ENCODE measurements around the gene KYNU.
"Not testable (repeated sequence)": the region's sequence is repeated elsewhere in the genome, so short reads cannot be mapped to it uniquely, and the experiment has no call there.

The KYNU gene

DNA sequence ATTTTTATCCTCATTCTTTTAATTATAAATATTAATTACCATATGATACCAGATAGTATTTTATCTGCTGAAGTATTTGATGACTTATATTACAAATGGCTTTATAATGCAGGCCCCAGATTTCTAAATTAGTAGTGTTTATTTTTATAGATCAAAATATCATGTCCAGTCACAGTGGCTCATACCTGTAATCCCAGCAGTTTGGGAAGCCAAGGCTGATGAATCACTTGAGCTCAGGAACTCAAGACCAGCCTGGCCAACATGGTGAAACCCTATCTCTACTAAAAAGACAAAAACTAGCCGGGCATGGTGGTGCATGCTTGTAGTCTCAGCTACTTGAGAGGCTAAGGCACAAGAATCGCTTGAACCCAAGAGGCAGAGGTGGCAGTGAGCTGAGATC lies 151.7 kb downstream of the KYNU start:
- no peak for DNase-seq (ENCODE audit: low spot score)

DNA sequence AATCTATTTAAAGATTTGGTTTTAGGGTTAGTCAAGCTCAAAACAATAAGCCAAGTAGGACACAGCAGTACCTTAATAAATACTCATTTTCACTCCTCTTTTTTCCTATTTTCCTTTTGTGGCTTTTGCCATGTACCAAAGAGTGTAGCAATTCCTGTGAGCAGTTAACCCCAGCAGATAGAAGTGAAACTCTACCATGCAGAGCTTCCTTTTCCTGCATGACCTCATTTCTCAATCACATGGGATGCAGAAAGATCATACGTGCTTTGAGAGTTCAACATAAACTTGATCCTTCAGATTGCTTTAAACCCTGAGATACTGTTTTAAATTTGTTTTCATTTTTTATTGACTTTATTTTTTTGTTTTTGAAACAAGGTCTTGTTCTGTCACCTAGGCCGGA lies 152.7 kb downstream of the KYNU start:
- DNase-seq (ENCODE audit: low spot score), result no peak

DNA sequence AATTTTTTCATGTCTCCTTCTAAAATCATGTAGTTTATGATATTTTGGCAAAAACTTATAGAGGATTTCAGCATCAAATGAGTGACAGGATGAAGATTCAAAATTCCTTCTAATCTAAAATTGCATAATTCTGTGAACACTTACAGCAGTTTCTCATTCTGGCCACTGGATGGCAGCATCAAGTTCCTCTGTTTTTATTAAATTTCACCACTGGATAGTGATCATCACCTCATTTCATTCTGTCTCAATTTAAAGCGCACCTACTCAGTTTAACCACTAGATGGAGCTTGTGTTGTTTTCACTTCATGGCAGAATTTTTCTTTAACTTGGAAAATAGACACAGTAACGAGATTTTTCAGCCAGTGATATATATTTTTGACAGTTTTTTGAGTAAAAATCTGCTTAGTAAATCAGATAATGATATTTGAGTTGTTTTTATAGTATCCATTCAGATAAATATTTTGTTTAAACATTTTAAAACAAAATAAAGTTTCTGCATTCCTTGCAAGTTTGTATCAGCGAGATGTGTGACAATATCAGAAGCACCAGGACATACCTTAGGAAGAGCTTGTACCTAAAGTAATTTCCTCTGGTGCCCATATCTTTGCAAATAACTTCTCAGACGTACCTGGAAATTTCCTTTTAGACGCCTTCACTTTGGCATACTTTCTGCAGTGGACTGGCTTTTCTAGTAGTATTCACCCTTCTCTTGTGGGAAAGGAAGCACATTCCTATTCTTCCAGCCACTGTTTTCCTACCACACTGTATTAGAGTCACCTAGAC lies 157.0 kb downstream of the KYNU start:
- DNase-seq (ENCODE audit: low spot score), result peak; percentile 54

DNA sequence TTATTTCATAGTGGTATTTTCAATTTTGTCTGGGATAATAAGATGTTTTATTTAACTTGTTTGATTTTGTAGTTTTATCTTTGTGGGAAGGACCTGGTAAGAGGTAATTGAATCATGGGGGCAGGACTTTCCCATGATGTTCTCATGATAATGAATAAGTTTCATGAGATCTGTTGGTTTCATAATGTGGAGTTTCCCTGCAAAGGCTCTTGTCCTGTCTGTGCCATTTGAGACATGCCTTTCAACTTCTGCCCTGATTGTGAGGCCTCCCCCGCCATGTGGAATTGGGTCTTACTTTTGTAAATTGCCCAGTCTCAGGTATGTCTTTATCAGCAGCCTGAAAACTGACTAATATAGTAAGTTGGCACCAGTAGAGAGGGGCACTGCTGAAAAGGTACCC lies 174.0 kb downstream of the KYNU start:
- DNase-seq (ENCODE audit: low spot score), result no peak

DNA sequence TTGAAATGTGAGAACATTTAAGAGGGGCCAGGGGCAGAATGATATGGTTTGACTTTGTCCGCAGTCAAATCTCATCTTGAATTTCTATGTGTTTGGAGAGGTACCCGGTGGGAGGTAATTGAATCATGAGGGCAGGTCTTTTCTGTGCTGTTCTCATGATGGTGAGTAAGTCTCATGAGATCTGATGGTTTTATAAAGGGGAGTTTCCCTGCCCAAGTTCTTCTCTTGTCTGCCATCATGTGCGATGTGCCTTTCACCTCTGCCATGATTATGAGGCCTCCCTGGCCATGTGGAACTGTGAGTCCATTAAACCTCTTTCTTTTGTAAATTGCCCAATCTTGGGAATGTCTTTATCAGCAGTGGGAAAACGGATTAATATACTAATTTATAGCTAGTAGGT lies 176.0 kb downstream of the KYNU start:
- not testable (repeated sequence) for DNase-seq (ENCODE audit: low spot score)

DNA sequence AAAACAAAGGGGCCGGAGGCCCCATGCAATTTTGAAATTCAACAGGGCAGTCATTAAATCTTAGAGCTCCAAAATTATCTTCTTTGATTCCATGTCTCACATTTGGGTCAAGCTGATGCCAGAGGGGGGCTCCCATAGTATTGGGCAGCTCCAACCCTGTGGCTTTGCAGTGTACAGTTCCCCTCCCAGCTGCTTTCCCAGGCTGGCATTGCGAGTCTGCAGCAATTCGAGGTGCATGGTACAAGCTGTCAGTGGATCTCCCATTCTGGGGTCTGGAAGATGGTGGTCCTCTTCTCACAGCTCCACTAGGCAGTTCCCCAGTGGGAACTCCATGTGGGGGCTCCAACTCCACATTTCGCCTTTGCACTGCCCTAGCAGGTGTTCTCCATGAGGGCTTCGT lies 179.1 kb downstream of the KYNU start:
- no peak for DNase-seq (ENCODE audit: low spot score)

DNA sequence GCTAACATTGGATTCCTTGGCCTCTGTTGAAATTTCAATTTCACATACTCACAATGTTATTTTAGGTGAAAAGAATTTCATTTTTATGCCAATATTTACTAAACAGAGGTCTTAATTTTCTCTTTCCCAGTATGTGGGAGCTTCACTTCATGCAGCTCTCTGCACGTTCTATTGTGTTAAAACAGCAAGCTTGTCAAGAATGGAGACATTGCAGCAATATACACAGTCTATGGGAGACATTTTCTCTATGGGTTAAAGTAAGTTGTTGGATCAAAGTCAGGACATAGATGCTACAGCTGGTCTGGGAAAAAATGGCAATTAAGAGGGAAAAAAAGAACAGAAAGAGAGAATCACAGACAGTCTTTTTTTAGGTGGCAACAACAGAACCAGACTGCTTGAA lies 181.4 kb downstream of the KYNU start:
- DNase-seq (ENCODE audit: low spot score), result no peak

DNA sequence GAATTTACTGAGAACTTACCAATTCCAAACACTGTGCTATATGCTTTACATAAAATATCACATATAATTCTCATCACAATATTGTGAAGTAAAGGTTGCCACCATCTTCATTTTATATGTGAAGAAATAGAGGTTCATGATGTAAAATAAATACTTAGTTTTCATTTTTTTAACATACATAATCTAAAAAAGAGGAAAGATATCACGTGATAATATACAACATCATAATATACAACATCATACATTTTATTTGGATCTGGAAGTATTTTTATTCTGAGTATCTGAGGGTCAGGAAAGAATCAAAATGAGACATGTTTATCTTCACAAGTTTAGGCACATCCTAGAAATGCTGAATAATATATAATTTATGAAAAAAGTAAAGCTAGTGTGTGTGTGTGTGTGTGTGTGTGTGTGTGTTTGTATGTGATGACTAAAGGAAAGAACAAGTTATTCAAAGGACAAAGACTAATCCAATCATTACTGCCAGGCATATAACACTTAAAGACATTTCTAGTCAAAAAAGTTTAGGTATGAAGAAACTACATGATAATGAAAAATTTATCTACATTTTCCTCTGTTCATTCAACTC lies 186.2 kb downstream of the KYNU start:
- no peak for DNase-seq (ENCODE audit: low spot score)

DNA sequence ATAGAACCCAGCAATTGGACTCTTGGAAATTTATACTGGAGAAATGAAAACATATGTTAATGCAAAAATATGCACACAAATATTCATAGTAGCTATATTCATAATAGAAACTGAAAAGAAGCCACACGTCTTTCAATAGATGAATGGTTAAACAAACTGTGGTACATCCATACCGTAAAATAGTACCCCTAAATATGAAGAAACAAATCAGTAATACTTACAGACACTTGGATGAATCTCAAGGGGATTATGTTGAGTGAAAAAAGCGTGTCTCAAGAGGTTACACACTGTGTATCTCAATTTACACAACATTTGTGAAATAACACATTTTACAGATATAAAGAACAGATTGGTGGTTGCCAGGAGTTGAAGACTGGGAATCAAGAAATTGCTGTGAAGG lies 190.6 kb downstream of the KYNU start:
- no peak for DNase-seq (ENCODE audit: low spot score)

DNA sequence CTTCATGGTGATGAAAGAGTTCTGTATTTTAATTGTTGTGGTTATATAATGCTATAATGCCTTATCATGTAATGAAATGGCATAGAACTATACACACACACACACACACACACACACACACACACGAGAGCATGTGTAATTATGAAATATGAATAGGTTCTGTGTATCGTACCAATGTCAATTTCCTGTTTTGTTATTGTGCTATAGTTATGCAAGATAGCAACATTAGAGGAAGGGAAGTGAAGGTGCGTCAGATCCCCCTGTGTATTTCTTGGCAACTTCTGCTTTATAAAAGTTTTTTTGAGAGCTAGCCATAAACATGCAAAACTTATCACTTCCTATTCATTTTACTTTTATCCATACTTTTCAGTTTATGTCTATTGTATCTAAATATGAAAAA lies 191.0 kb downstream of the KYNU start:
- no peak for DNase-seq (ENCODE audit: low spot score)

DNA sequence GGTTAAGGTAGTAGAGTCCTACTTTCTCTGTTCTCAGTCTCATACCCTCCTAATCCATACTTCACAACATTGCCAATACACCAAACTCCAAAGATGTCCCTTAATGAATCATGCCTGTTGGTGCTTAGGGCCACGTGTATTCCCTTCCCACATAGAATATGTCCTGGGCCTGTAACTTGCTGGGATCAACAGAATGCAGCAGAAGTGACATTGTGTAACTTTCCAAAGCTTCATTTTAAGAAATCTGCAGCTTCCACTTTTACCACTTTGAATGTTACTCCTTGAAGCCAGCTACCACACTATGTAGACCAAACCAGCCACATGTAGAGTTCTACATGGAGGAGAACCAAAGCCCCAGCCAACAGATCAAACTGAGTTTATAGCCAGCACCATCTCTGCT lies 193.2 kb downstream of the KYNU start:
- DNase-seq (ENCODE audit: low spot score), result no peak

DNA sequence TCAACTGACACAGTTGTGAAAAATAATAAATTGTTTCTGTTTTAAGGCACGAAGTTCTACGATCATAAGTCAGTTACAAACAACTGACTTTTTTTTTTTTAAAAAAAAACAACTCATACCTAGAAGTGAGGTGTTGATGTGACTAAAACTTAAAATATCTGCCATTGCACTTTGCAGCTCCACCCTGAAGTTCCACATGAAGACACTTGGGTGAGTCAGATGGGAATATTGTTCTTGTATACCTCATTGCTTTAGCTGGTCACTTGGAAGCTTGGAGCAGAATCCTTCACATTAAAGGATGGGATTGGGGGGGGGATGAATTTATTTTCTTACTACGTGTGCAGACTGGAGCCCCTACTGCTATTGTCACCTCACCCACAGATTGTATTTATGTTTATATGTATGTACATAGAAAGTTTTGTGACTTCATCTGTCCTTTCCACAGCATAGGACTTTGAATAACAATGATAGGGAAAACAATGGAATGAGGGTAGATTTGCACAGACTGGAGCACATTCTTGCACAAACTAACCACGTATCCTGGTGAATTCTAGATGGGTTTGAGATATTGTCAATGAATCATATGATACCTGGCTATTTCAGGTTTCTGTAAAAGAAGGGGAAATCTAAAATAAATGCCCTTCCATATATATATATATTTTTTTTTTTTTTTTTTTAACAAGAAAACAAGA lies 193.9 kb downstream of the KYNU start:
- no peak for DNase-seq (ENCODE audit: low spot score)

DNA sequence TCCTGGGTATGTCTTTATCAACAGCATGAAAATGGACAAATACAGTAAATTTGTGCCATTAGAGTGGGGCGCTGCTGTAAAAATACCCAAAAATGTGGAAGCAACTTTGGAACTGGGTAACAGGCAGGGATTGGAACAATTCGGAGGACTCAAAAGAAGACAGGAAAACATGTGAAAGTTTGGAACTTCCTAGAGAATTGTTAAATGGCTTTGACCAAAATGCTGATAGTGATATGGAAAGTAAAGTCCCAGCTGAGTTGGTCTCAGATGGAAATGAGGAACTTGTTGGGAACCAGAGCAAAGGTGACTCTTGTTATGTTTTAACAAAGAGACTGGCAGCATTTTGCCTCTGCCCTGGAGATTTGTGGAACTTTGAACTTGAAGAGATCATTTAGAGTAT lies 197.4 kb downstream of the KYNU start:
- not testable (repeated sequence) for DNase-seq (ENCODE audit: low spot score)

DNA sequence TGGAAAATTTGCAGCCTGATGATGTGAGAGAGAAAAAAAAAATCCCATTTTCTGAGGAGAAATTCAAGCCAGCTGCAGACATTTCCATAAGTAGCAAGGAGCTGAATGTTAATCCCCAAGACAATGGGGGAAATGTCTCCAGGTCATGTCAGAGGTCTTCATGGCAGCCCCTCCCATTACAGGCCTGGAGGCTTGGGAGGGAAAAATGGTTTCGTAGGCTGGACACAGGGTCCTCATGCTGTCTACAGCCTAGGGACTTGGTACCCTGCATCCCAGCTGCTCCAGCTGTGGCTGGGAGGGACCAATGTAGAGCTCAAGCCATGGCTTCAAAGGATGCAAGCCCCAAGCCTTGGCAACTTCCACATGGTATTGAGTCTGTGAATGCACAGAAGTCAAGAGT lies 198.2 kb downstream of the KYNU start:
- no peak for DNase-seq (ENCODE audit: low spot score)

DNA sequence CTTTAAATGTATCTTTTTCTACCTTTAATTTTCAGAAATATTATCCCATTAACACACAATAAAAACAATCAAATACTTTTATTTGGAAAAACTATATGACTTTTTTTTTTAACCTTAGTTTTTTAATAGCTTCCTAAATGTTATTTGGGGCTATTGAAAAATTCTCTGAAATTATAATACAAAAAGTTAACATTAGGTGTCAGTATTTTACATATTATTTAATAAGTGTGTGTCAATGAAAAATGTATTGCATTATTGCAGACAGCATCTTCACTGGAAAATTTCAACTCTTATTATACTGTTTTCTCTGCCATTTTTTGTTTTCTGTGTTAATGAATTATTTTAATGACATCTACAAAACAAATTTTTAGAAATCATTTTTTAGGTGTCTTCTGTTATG lies 200.6 kb downstream of the KYNU start:
- no peak for DNase-seq (ENCODE audit: low spot score)

DNA sequence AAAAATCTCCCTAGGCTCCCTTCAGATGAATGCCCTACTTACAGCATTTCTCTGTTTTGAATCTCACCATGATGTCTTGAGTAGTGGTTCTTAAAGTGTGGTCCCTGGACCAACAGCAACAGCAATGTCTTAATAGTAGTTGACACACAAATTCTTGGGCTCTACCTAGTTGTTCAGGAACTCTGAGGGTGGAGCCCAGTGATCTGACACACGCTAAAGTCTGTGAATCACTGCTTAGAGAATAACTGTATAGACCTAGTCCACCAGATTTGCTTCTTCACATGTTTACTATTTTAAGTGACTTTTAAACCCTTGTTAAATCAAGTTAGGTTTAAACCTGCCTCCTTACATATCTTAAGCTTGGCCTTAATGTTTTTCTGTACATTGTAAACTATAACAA lies 204.2 kb downstream of the KYNU start:
- no peak for DNase-seq (ENCODE audit: low spot score)

DNA sequence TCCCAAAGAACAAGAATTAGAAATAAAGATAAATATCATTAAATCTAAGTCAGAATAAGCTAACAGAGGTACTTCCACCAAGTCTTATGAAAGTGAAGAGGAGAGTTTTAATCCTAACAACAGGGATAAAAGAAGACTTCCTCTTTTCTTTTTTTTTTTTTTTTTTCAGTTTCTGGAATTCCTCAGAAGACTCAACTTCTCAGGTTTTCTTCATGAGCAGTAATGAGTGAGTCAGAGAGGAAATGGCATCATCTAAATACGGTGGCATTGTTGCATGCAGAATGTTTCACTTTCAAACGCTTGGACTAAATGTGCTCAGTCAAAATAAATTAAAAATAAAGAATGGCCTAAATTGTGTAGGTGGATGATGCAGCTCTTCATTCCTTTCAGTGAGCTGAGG lies 206.2 kb downstream of the KYNU start:
- peak; percentile 45 for DNase-seq (ENCODE audit: low spot score)

DNA sequence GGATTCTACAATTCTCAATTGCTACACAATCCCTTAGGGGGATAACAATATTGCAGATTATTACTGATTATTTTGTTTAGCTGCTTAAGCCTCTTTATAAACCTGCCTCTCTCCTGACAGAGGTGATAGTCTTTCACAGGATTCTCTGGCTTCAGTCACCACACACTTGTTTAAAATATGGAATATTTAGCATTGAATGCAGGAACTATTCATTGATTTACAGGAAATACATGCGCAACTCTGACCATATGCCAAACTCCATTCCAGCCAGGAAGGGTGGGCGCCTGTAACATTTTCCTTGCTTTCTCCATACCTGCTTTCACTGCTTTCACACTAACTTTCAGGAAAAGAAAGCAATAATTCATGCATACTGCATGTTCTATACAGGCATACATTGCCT lies 207.0 kb downstream of the KYNU start:
- no peak for DNase-seq (ENCODE audit: low spot score)

DNA sequence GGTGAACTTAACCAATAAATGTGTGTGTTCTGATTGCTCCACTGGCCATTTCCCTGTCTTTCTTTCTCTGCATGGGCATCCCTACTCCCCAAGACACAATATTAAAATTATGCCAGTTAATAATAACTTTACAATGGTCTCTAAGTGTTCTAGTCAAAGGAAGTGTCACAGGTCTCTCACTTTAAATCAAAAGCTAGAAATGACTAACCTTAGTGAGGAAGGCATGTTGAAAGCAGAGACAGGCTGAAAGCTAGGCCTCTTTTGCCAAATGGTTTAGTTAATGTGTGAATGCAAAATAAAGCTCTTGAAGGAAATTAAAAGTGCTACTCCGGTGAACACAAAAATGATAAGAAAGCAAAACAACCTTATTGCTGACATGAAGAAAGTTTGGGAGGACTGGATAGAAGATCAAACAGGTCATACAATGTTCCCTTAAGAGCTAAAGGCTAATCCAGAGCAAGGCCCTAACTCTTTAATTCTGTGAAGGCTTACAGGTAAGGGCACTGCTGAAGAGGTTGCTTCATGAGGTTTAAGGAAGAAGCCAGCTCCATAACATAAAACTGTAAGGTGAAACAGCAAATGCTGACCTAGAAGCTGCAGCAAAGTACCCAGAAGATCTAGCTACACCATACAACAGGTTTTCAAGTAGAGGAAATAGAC lies 207.8 kb downstream of the KYNU start:
- DNase-seq (ENCODE audit: low spot score), result no peak

DNA sequence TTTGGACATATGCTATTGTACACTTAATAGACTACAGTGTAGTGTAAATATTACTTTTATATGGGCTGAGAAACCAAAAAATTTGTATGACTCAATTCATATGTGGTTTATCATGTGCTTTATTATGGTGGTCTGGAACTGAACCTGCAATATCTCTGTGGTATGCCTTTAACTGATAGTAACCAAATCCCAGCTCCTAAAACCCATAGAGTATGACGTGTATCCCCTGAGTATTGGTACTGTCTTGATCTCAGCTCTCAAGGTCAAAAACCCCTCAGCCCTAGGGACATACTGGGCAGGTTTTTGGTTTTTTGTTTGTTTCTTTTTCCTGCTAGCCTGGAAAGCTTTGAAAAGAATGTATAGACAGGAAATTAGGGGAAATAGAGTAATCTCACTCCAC lies 209.6 kb downstream of the KYNU start:
- DNase-seq (ENCODE audit: low spot score), result no peak

DNA sequence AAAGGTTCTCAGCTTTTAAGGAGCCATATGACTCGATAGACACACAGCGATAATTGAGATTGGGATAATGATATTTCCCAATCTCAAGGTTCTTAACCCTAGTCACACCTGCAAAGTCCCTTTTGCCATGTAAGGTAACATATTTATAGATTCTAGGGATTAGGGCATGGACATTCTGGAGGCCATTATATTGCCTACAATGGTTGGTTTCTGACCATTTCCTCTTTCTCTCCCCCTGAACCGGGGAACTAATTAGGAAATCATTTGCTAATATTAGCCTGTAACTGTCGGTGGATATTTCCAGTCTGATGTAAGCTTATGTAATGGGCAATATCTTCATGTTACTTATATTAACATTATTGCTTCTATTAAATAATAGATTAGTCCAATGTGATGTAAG lies 210.9 kb downstream of the KYNU start:
- DNase-seq (ENCODE audit: low spot score), result no peak

DNA sequence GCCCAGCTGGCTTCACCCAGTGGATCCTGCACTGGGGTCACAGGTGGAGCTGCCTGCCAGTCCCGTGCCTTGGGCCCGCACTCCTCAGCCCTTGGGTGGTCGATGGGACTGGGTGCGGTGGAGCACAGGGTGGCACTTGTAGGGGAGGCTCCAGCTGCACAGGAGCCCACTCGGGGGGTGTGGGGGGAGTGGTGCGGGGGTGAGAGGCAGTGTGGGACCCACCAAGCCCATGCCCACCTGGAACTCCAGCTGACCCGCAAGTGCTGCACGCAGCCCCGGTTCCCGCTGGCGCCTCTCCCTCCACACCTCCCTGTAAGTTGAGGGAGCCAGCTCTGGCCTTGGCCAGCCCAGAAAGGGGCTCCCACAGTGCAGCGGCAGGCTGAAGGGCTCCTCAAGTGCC lies 212.1 kb downstream of the KYNU start:
- DNase-seq (ENCODE audit: low spot score), result not testable (repeated sequence)

Data from AG08396 (cell line).